NCI-H226 (cell line): ENCODE data around the gene AMN.

Experiments
- DNase-seq: peaks from one replicate; pipeline ENCODE4 v3.0.0-alpha.2; 2015

Gene AMN

DNA sequence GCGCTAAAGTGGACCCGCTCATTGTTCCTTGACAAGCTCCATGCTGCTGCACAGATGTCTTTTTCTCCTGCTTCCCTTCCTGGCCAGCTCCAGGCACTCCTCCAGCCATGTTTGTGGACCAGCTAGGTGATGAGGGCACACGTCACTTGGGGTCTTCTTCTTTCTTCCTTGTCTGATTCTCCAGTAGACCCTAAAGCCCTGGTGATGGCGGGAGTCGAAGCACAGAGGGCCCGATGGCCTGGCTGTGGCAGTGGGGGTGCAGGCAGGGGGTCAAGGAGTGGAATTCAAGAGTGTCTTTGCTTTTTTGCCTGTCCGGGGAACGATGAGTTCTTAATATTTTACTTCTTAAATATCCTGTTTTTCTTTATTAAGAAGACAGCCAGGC lies 23.0 kb upstream of the AMN start:
- DNase-seq, result no peak

DNA sequence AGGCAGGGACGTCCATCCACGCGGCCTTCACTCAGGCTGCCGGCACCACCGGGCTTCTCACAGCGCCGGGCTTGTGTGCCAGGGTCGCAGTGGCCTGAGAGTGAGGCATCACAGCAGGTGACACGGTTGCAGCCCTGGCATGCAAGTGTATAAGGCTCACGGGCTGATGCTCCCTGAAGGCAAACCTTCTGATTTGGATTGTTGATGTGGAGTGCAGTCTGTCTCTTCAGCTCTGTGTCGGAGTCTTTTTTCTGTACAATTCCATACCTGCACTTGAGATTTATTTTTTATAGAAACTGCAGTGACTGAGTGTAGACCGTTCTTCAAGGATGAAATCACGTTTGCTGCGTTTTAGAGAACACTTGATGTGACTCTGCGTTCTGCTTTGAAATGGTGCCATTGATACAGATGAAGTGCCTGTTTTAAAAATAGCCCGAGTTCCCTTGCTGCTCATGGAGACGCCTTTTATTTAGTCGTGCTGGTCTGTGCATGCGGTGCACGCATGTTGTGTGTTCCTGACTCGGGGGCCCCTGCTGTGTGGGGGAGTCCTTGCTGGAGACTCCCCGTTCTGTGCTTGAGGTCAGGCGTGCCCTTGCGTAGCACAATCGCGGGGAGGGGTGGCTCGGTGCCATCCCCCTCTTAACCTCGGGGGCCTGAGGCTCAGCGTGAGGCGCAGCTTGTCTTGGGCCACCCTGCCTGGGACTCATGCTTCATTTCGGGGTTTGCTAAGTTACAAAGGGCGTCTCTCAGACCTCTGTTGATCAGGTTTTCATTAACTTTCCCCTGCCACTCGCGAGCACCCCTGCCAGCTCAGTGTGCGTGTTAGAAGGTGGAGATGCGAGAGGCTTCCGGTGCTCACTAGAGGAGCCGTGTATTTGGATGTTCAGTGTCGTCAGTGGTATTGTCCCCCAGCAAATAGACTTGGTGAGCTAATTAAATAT lies 21.6 kb upstream of the AMN start:
- DNase-seq, result no peak

DNA sequence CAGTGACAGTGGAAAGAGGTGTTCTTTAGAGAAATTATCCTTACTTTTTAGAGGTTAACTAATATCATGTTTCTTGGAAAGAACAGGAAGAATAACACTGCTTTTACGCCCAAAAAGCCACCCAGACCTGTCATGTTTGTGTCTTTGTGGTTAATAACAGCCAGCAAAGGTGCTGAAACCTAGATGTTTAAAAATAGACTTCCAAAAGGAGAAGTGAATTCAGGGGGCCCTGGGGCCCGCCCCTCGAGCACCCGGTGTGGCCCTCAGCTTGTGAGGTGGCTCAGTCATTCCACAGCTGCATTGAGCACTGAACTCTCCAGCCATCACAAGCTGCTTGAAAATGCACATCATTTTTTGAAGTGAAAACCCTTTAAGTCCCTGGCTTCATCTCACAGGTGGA lies 20.8 kb upstream of the AMN start:
- DNase-seq, result no peak

DNA sequence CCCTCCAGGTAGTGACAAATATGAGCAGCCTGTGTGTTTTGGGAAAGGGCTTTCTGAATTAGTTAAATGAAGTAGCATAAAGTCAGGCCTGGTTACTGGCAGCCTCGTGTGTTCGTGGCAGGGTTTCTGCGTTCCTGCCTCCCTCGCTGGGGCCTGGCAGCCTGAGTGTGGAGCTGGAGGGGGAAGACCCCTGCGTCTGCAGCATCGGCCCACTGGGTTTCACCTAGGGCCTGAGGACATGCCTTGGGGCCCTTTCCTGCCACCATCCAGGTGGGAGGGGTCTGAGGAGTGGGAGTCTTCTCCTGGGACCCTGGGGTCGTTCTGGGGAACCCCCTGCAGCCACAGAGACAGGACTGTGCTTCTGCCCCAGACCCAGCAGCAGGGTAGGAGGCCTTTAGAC lies 20.4 kb upstream of the AMN start:
- DNase-seq, result no peak

DNA sequence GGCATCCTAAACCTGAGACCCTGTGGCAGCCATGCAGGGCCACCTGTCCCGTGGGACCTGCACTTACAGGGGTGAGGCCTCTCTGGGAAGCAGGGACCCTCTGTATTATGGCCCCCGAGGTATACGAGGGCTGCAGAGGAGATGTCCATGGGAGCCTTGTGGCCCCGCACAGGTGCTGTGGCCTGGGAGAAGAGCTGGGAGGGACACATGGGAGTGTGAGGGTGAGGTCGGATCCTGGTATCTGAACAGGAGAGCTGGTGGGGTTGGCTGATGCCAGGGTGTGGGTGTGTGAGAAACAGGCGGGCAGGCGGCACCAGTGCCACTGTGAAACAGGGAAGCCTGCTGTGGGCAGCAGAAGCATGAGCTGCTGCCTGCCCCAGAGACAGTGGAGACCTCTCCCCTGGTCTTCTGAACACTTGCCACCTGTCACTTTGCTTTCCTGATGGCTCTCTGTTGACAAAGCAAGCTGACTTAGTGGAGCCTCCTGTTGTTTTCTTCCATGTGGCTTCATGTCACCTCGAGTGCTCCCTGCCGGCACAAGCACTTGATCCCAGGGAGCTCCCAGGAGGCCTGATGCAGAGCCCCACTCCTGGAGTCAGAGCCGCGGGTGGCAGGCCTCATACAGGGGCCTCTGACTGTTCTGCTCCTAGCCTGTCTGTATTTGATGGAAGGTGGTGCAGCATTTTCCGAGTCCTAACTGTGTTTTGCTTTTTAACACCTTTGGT lies 19.8 kb upstream of the AMN start:
- DNase-seq, result no peak

DNA sequence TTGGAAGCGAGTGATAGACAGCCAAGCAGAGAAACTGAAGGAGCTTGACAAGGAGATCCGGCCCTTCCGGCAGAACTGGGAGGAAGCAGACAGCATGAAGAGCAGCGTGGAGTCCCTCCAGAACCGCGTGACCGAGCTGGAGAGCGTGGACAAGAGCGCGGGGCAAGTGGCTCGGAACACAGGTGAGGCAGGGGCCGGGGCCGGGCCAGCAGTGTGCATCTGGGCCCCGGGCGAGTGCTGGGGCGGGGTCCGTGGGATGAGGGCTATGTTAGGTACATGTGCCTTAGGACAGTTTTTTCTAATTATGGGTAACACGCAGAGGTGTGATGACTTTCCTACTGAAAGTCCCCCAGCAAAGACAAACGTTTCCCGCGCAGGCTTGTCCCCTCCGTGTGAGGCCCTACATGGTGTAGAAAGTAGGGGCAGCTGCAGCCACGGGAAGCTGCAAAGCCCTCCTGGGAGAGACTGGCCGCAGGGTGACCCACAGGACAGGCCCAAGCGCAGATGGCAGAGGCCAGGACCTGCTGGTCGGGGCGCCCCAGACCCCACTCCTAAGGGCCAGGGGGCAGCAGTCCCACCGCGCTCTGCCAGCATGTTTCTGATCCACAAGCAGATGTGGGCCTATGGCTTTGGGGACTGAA lies 19.1 kb upstream of the AMN start:
- no peak for DNase-seq

DNA sequence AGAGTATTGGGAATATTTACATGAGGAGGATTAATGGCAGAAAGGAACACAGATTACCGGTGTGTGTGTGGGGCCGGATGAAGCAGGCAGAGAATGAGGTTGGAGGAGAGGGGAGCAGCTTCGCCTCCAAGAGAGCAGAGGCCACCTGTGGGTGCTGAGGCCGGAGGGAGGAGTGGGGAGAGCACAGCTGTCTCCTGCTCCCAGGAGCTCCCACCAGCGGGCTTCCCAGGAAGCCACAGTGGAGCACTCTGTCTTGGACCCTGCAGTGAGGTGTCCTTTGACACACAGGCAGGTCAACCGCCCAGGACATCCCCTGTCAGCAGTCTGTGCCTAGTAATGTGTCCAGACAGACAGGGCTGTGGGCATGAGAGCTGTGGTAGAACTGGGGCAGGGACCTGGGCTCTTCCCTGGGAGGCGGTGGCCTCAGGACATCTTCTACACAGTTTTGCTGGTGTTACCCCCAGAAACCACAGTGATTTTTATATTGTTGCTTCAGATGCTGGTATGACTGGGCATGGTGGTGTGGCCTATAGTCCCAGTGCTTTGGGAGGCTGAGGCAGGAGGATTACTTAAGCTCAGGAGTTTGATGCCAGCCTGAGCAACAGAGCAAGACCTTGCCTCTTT lies 18.5 kb upstream of the AMN start:
- DNase-seq, result no peak

DNA sequence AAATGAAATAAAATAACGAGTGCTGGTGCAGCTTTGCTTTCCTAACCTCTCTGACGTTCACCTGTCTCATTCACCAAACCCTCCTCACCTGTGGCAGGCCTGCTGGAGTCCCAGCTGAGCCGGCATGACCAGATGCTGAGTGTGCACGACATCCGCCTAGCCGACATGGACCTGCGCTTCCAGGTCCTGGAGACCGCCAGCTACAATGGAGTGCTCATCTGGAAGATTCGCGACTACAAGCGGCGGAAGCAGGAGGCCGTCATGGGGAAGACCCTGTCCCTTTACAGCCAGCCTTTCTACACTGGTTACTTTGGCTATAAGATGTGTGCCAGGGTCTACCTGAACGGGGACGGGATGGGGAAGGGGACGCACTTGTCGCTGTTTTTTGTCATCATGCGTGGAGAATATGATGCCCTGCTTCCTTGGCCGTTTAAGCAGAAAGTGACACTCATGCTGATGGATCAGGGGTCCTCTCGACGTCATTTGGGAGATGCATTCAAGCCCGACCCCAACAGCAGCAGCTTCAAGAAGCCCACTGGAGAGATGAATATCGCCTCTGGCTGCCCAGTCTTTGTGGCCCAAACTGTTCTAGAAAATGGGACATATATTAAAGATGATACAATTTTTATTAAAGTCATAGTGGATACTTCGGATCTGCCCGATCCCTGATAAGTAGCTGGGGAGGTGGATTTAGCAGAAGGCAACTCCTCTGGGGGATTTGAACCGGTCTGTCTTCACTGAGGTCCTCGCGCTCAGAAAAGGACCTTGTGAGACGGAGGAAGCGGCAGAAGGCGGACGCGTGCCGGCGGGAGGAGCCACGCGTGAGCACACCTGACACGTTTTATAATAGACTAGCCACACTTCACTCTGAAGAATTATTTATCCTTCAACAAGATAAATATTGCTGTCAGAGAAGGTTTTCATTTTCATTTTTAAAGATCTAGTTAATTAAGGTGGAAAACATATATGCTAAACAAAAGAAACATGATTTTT lies 17.1 kb upstream of the AMN start:
- DNase-seq, result no peak

DNA sequence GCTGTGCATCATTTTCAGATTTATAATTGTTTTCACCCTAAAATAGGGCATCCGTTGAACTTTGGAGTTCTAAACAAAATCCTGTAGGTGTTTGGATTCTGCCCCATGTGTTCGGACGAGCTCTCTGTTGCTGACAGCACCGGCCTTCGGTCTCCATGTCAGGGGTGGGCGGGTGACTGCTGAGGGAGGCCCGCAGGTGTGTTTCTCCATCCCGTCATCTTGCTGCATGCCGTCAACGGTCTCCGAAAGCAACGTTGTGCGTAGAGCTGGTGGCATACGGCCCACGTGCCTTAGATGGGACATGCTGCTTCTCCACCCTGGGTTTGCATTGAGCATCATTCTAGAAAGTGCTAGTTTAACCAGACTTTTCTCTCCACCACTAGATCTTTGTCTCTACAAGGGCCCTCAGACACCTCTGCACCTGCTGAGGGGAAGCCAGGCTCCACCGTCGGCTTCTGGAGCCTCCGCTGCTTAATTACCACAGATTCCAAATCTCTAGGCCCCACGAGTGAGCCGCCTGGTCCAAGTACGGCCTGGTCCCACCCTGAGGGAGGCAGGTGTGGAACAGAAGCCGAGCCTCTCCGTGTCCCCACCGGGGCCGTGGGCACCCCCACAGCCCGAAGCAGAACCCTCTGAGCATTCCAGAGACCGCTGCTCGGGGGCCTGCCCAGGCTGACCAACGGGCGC lies 15.7 kb upstream of the AMN start:
- DNase-seq, result no peak

DNA sequence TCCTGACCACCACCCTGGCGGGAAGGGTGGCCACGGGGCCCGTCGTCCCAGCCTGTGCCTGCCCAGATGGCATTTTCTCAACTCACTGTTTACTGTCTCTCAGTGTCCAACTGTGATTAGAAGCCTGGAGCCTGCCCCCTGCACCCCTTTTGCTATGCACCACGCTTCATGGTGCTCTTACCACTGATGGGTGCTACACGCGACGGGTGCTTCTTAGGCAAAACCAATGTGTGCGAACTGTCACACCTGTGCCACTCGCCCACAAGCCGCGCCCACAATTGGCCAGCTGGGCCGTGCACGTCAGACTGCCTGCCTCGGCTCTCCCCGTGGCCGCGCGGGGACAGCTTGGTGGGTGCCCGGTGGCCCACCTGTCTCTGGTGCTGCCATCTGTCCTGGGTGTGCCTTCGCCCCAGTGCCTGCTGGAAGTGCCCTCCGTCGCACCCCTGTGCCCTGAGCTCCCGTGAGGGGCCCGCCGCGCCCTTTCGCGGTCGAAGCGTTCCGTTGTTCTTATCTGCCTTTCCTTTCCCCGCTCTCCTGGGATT lies 15.1 kb upstream of the AMN start:
- no peak for DNase-seq

DNA sequence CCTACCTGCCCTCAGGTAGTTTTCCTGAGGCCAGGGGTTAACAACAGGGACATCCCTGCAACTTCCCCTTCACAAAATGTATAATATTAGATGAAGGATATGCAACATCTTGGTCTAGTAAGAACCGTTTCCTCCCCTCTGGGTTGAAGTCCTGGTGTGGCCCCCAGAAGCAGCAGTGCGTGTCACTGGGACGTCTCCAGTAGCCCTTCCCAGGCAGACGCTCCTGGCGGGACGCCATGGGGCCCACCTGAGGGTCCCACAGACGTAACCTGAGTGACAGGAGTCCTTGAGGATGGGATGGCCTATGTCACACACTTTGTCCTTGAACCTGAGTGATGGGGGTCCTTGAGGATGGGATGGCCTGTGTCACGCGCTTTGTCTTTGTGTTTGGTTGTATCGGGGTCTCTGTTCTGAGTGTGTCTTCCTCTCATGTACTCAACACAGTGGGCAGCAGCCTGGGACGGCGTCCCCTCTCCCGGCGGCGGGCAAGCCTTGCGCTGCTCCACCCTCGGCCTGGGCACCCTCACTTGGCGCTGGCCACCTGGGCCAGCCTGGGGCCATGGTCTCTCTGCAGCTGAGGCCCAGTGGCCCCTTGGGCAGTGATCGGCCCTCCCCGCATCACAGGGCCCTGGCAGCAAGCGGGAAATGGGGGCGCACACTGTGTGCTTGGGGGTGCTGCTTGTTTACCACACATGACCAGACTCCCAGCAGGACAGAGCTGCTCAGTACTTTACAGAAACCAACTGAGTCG lies 14.3 kb upstream of the AMN start:
- DNase-seq, result no peak

DNA sequence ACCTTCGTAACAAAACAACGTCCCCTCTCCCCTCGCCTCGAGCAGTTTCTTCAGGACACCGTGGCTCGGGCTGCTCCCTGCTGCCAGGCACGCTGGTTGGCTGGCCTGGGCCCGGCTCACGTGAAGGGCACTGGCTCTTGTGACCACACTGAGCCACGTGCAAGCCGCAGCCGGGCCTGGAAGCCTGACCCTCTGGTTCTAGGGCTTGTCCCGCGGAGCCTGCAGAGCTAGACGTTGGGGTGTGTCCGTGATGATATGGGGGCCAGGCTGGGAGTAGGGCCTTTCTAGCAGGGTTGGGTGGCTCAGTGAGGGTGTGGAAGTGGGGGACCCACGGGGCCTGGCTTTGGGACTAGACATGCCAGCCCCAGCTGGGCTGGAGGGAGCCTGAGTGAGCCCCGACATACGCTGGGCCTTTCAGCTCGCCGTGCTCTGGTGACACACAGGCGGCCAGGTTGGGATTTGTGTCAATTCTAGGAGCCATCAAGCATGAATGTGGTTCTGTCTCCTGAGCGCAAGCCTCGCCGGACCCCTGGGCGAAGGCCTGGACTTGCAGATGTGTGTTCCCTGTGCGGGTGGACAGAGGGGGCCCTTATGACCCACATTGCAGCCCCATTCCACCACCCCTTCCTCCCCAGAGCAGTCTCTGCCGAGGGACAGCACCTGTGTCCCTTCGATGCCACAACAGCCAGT lies 13.6 kb upstream of the AMN start:
- DNase-seq, result no peak

DNA sequence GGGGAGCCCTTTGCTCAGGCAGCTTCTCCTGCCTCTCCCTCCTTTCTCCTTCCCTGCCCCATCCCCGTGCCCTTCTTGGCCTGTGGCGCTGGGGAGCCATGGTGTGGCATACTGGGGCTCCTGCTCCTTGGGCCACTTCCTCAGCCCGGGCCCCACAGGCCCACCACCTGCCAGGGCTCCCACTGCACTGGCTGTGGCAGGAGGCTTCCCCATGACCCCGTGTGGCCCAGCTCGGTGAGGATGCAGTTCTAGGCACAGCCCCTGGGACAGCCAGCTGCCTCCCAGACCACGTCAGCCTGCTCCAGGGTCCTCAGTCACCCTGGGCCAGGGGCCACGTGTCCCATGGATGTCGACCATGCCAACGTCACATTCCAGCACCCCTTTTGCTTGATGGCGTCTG lies 13.0 kb upstream of the AMN start:
- DNase-seq, result no peak

DNA sequence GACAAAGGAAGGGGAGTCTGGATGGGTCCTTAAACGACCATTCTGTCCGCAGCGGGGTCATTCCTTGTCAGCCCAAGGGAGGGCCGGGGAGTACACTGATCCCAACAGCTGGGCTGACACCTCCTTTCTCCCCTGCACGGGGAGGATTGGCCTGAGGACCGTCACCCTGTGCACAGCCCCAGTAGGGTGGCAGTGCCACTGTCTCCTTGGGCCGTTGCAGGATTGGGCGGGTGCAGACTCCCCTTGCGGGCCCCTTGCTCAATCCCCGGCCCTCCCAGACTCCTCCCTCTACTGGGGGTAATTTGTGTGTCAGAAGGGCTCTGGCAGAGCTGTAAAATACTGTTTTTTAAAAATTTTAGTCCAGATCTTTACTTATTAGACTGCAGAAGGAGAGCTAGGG lies 12.6 kb upstream of the AMN start:
- no peak for DNase-seq

DNA sequence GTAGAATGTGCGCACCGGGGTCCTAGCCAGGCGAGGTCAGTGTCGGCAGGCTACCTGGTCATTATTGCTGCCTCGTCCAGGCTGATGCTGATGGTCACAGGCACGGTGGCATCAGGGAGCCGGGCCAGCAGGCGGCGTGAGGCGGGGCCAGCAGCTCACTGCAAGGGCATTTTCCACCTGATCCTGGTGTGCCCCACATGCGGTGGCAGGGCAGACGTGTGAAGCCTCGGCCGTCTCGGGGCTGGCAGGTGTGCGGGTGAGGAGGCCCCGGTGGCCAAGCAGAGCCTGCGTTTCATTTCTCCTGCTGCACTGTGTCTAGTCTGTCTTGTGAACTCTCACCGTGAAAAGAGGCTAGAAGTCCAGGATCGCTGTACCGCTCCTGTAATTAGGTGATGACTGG lies 12.0 kb upstream of the AMN start:
- DNase-seq, result no peak

DNA sequence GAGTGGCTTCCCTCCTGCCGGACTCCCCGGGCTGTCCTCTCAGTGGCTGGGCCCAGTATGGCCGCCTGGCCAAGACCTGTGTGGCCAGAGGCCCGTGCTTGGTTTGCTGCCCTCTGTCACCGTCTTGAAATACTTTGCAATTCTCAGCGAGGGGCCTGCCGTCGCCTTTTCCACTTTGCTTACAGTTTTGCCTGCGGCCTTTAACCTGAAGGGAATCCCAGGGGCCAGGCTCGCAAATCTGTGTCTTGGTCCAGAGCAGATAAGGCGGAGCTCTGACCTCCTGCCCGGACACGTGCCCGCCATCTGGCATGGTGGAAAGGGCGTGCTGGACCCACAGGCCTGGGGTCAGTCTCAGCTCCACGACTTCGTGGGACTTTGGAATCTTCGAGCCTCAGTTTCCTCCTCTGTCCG lies 10.9 kb upstream of the AMN start:
- no peak for DNase-seq

DNA sequence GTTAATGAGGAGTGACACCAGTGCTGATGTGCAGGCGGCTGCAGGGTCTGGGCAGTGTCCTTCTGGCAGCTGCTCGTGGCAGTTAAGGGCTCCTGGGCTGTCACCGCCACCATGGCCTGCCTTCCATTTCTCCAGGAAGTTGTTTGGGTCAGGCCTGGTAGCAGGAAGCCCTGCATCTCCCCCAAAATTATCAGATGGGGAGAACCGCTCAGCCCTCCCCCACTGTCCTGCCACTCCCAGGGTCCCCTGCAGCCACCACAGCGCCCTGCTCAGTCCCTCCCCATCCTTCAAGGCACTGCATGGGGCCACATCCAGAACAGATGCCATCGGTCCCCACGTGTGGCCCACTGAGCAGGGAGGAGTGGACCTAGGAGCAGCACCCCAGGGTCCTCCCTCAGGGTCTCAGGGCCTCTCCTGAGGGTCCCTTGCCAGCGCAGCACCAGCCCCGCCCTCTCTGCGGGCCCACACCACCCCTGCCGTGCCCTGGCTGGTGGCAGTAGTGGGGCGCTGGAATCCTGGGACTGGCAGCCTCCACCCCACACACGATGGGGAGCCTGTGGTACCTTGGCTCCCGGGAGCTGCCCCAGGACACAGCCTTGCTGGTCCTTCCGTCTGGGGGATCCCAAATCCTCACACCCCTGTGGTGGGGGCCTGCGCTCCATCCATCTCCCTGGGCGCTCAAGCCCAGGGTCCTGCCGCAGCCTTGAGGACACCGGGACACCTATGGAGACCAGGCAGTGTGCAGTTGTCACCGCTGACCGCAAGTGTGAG lies 10.3 kb upstream of the AMN start:
- no peak for DNase-seq

DNA sequence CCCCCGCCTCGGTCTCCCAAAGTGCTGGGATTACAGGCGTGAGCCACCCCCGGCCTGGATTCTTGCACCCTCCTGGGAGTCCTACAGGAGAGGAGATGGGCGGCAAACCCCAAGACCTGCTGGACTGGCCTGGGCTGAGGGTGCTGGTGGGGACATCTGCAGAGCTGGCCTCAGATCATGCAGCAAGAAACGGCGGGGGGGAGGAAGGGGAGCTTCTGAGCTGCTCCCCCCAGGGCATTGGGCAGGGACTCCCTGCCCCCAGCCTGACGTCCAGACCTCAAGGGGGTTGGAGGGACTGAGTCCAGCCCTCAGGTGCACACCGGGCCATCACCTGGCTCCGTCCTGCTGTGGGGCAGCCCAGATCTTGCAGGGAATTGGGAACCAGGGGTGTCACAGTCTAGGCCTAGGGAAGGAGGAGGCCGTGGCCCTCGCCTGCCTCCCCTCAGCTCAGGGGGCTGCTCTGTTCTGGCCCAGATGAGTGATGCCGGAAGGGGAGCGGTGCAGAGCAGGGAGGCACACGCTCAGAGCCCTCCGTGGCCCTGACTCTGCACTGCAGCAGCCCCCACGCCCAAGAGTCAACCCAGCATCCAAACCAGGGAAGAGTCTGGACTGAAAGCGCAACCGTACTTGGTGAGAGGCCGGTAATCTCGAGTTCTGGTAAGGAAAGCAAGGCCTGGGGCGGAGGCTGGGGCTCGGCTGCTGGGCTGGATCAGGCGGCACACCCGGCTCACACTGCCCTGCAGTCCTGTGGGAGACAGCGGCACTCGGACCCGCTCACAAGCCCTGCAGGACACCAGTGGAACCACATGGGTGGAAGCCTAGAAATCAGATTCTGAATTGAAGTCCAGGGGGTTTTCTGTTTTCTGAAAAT lies 8.9 kb upstream of the AMN start:
- DNase-seq, result no peak
